HG03558 (cell line): ENCODE measurements around the gene ZNF320.
A peak's percentile ranks its signal among the peaks of the same experiment; 100 is the strongest.
"Not testable (repeated sequence)": the region's sequence is repeated elsewhere in the genome, so short reads cannot be mapped to it uniquely, and the experiment has no call there.

ENCODE experiments used
- ATAC-seq: cut with Tn5 transposase; IDR thresholded peaks from one replicate; pipeline ENCODE4 v1.9.1; 2021; ENCODE audit warnings: moderate number of reproducible peaks; ENCODE audit not compliant: unreplicated experiment; ENCODE audit errors: extremely low read depth

The ZNF320 gene

DNA sequence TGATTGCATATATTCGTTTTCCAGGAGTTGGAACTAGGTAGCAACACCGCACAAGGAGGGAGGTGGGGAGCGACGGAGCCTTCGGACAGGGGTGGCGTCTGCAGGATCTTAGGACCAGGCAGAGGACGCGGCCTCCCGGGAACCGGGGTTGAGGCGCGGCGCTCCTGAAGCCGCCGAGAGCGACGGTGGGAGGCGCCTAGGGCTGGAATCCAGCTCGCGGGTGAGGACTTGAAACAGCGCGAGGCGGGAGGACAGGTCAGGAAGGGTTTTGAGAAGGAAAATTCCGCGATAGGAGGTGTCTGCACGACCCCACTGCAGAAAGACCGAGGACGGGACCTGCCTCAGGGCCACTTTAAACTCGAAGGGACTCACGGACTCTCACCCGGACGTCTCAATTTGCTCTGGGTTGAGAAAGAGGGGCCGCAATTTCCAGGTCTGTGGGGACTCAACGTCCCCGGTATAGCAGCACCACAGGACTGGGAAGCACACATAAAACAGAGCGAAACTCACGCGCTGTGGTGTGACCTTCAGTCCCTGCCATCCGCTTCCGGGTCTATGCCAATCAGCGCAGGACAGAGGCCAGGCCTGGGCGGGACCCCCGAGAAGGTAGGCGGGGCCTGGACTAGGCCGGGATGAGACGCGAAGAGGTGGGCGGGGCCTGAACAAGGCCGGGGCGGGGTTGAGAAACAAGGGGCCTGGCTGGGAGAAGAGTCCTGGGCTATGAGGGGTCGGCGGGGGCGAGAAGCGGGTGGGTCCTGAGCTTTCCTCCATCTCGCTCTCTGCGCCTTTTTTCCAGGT, at the start of gene ZNF320:
ZNF320 (minus strand) TSS at position 498 of the 798 bp plus-strand sequence. CDS start 7,380 bp downstream, outside the sequence.
- peak; percentile 80 for ATAC-seq

DNA sequence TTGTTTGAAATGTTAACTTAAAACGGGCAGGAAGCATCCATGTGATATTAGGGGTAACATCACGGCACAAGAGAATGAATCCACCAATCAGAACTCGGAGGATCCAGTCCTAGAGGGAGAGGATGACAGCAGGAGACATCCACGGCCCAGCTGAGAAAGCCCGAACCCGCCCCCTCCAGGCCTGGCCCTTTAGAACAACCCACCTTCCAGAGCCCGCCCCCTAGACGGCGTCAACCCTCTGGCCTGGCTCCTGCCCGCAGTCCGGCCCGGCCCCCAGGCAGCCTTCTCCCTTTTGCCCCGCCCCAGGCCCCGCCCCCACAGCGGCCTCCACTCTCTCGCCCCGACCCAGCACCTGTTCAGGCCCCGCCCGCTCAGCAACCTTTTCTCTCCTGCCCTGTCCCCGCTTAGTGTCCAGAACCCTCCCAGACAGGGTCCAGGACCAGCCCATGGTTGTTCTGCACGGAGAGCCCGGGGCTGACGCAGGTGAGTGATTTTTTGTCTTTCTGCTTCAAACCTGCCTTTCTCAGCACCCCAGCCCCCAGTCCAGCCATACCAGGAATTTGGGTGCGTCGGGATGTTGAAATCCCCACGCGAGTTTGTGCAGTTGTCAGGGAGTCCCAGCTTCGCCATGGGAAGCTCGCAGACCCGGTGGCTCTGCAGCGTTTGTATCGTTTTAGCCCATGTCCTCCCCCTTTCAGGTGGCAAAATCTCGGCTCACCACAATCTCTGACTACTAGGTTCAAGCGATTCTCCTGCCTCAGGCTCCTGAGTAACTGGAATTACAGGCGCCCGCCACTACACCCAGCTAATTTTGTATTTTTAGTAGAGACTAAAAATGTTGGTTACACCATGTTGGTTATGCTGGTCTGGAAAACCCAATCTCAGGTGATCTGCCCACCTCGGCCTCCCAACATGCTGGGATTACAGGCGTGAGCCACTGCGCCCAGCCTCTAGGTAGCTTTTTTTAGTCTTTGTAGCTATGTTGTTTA, 49.2 kb upstream of the ZNF320 start:
- no peak for ATAC-seq

DNA sequence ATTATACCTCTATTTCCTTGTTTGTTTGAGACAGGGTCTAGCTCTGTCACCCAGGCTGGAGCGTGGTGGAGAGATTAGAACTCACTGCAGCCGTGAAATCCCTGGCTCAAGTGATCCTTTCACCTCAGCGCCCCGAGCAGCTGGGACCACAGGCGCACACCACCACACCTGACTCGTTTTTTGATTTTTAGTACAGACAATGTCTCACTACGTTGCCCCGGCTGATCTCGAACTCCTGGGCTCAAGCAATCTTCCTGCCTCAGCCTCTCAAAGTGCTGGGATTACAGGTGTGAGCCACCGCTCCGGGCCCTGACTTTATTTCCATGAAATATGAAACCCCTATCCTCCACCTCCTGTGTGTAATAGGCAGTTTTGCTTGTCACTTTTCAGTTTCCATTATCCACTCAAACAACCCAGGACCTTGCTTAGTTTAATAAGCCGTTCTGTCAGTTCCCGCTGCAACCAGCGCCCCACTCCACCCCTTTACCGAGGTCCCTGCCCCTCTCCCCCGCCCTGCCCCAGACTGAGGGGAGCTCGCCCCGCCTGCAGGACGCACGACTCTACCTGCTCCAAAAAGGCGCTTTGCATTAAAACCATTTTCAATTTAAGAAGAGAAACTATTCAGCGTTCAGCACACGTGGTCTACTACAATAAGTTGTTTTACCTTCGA, 48.4 kb upstream of the ZNF320 start:
- no peak for ATAC-seq

DNA sequence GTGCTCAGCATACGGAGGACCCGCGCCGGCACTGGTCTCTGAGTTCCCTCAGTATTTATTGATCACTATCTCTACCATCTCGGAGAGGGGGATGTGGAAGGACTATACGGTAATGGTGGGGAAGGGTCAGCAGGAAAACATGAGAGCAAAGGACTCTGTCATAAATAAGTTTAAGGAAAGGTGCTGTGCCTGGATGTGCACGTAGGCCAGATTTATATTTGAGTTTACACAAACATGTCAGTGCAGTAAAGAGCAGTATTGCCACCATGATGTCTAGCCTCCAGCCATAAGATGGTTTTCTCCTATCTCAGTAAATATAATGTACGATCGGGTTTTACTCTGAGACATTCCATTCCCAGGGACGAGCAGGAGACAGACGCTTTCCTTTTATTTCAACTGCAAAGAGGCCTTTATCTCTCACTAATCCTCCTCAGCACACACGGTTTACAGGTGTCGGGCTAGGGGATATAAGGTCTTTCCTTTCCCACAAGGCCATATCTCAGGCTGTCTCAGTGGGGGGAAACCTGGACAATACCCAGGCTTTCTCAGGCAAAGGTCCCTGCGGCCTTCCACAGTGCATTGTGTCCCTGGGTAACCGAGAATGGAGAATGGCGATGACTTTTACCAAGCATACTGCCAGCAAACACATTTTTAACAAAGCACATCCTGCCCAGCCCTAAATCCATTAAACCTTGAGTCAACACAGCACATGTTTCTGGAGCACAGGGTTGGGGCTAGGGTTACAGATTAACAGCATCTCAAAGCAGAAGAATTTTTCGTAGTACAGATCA, 47.5 kb upstream of the ZNF320 start:
- not testable (repeated sequence) for ATAC-seq

DNA sequence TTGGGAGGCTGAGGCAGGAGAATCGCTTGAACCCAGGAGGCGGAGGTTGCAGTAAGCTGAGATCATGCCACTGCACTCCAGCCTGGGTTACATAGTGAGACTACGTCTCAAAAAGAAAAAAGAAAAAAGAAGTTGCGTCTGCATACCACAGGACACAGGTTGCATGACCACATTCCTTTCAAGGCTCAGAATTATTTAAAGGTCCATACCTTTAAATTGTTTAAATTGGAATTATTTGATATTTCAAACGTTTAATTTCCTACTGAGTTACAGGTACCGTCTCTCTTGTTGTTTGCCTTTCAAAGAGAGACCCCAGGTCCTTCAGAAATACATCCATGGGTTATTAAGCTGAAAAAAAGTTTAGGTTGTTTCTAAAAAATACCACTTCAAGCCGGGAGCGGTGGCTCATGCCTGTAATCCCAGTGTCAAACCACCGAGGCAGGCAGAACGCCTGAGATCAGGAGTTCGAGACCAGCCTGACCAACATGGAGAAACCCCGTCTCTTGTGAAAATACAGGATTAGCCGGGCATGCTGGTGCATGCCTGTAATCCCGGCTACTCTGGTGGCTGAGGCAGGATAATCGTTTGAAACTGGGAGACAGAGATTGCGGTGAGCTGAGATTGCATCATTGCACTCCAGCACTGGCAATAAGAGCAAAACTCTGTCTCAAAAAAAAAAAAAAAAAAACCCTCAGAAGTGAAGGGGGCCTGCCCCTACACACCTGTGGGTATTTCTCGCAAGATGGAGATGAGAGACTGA, 46.6 kb upstream of the ZNF320 start:
- ATAC-seq, result no peak

DNA sequence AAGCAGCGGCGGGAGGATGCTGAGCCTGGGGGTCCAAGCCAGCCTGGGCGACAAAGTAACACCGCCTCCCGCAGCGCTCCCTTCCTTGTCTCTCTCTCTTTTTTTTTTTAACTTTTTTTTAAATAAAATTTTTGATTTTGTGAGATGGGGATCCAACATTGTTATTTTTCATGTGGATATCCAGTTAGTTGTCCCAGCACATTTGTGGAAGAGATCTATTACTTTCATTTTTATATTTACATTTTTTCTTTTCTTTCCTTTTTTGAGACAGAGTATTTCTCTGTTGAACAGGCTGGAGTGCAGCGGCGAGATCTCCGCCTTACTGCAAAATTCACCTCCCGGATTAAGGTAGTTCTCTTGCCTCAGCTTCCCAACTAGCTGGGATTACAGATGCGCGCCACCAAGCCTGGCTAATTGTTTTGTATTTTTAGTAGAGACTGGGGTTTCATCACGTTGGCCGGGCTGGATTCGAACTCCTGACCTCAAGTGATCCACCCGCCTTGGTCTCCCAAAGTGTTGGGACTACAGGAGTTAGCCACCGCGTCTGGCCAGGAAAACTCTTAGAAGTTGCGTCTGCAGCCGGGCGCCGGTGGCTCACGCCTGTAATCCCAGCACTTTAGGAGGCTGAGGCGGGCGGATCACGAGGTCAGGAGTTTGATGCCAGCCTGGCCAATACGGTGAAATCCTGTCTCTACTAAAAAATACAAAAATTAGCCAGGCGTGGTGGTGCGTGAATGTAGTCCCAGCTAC, 45.9 kb upstream of the ZNF320 start:
- no peak for ATAC-seq

DNA sequence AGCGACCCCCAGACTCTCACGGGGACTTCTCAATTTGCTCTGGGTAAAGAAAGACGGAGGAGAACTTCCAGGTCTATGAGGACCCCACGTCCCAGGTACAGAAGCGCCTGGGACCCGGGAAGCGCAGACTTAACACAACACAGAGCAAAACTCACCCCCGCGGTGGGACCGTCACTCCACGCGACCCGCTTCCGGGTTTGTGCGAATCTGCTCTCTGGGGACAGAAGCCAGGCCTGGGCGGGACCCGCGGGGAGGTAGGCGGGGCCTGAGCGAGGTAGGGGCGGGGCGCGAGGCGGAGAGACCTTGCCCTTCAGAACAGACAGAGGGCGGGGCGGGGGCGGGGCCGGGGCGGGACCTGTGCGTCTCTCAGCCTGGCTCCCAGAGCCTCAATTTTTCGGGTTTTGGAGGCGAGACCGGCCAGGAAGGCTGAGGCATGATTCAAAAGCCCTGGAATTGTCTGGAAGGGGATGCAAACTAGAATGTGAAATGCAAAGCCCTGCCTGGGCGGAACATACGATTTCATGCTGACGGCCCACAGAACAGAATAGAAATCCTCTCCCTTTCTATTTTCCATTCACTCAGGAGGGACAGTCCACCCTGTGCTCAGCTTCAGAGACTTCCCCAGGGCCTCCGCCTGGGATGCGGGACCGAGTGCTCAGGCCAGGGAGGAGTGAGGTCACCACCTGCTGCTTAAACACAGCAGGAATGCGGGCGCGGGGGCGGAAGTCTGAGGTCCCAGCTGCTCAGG, 45.1 kb upstream of the ZNF320 start:
- no peak for ATAC-seq

DNA sequence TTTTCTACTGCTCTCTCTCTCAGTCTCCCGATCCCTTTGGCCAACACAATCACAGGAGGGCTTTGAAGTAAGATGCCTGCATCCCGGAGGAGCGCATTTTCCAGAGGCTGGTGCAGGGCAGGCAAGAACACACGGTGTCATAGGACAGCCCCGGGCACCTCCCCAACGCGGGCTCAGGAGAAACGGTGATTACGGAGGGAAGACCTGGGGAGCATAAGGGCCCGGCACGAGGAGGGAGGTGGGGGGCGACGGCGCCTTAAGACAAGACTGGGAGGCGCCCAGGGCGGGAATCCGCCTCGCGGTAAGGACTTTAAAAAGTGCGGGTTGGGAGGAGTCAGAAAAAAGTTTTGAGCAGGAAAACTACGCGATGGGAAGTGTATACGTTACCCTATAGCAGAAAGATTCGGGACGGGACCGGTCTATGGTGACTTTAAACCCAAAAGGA, 44.5 kb upstream of the ZNF320 start:
- no peak for ATAC-seq

DNA sequence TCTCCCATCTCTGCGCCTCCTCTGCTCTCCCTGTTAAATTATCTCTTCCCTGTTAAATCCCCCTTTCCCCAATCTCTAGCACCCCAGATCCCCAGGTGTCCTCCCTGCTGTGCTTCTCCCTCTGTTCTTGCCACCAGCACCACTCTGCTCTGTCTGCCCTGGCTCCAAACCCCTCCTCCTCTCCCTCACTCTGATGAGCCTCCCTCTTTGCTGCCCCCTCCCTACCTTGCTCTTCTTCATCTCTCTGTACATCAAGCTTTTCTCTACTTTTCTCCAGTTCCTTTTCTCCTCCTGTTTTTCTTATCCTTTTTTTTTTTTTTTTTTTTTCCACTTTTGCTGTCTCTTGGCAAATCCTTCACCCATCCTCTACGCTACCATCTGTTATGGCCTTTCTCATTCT, 44.1 kb upstream of the ZNF320 start:
- not testable (repeated sequence) for ATAC-seq

DNA sequence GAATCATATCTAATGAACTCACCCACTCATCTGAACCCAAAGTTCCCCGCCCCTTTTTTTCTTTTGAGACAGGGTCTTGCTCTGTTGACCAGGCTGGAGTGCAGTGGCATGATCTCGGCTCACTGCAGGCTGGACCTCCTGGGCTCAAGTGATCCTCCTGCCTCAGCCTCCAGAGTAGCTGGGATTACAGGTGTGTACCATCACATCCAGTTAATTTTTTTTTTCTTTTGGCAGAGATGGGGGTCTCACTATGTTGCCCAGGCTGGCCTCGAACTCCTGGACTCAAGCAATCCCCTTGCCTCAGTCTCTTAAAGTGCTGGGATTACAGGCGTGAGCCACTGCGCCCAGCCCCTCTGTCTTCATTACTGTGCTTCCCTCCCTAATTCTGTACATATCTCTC, 43.5 kb upstream of the ZNF320 start:
- ATAC-seq, result not testable (repeated sequence)

DNA sequence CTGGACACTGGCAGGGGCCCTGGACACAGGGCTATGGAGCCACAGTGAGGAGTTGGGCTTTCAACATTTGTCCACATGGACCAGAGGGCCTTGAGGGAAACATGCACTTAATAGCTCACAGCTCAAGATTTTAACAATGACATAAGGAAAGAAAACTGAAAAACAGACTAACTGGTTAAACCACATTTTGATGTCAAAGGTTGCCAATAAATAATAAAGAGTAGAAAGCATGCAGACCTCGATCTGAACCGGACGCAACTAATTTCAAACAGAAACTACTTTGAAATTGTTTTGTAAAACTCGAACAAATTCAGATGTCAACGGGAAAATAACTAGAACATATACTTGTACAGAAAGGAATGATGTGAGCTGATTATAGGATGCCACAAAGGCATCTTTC, 41.3 kb upstream of the ZNF320 start:
- no peak for ATAC-seq

DNA sequence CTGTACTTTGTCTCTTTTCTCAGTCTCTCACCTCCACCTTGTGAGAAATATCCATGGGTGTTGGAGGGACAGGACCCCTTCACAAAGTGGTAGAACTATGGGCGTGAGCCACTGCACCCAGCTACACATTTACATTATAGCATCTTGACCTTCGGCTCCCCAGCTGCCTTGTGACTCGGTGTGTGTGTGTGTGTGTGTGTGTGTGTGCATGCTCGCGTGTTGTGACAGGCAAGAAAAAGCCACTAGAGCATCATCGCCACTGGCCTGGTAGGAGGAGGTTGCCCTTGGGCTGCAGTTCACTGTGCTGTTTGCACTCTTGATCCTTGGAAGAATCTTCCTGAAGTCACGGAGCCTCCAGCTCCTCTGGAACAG, 39.5 kb upstream of the ZNF320 start:
- ATAC-seq, result no peak

DNA sequence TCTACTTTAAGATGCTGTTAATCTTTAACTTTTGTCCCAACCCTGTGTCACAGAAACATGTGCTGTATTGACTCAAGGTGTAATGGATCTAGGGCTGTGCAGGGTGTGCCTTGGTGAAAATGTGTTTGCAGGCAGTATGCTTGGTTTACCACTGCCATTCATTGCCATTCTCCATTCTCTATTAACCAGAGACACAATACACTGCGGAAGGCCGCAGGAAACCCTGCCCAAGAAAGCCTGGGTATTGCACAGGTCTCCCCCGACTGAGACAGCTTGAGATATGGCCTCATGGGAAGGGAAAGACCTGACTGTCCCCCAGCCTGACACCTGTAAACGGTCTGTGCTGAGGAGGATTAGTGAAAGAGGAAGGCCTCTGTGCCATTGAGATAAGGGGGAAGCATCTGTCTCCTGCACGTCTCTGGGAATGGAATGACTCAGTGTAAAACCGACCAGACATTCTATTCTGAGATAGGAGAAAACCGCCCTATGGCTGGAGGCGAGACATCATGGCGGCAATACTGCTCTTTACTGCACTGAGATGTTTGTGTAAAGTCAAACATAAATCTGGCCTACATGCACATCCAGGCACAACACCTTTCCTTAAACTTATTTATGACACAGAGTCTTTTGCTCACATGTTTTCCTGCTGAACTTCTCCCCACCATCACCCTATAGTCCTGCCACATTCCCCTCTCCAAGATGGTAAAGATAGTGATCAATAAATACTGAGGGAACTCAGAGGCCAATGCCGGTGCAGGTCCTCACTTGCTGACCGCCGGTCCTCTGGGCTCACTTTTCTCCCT, 38.9 kb upstream of the ZNF320 start:
- ATAC-seq, result no peak

DNA sequence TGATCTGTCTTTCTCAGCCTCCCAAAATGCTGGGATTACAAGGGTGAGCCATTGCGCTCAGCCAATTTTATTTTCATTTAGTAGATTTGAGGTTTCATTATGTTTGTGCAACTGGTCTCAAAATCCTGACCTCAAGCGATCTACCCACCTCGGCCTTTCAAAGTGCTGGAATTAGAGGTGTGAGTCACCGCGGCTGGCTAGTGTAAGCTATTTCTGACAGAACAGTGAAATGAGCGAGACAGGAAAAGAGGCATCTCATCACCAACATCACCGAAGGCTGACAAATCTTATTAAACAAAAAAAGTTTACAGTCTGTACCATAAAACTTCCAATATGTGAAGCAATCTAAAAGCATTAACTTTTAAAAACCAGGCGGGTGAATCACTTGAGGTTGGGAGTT, 38.0 kb upstream of the ZNF320 start:
- ATAC-seq, result no peak

DNA sequence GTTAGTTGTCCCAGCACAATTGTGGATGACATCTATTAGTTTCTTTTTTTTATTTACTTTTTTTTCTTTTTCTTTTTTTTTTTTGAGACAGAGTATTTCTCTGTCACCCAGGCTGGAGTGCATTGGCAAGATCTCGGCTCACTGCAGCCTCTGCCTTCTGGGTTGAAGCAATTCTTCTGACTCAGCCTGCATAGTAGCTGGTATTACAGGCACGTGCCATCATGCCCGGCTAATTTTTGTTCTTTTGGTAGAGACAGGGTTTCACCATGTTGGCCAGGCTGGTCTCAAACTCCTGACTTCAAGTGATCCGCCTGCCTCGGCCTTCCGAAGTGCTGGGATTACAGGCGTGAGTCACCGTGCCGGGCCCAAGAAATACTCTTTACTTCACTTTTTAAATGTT, 27.2 kb upstream of the ZNF320 start:
- not testable (repeated sequence) for ATAC-seq

DNA sequence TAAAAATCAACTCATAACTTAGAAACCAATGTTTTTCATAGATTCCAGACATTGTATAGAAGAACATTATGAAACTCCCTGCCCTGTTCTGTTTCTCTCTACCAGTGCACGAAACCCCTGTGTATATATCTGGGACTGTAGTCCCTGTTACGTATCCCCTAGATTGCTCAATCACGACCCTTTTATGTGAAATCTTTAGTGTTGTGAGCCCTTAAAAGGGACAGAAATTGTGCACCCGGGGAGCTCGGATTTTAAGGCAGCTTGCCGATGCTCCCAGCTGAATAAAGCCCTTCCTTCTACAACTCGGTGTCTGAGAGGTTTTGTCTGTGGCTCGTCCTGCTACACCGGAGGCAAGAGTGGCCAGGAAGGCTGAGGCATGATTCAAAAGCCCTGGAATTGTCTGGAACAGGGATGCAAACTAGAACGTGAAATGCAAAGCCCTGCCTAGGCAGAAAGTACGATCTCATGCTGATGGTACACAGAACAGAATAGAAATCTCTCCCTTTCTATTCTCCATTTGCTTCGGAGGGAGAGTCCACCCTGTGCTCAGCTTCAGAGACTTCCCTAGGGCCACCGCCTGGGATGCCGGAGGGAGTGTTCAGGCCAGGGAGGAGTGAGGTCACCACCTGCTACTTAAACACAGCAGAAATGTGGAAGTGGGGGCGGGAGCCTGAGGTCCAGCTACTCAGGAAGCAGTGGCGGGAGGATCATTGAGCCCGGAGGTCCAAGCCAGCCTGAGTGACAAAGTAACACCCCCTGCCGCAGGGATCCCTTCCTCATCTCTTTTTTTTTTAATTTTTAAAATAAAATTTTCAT, 26.6 kb upstream of the ZNF320 start:
- no peak for ATAC-seq
